Endothelial cell of umbilical vein (primary cell): ENCODE results near the gene SPEF1. TPM values are rescaled to one million over a fixed set of nuclear protein-coding genes. Genes with fewer than 3 reads are reported as not detected.

Source experiments
- BruUV-seq: library from RNA; stranded (reverse); fragments of 400-500 nt; replicated peaks from 2 replicates; lab custom pipeline; 2021; lab: Mats Ljungman, UMichigan
- CTCF ChIA-PET: fragments of 300-600, 350-600 bp; sonication (Branson Sonifier 250); formaldehyde crosslinking; loops from one replicate; lab custom pipeline; 2021; ENCODE audit warnings: antibody characterized with exemption, inconsistent platforms; lab: Charles Lee
- POLR2A ChIA-PET: fragments of 300-600, 350-600 bp; sonication (Branson Sonifier 250); formaldehyde crosslinking; loops from one replicate; lab custom pipeline; 2021; ENCODE audit warnings: antibody characterized with exemption, inconsistent platforms; lab: Charles Lee
- DNase-seq: peaks from one replicate; pipeline ENCODE4 v3.0.0-alpha.2; 2011; ENCODE audit warnings: low read depth, low spot score
- FAIRE-seq: peaks from 2 replicates; lab custom pipeline; 2011; peaks lifted over from hg19 to GRCh38; lab: Jason Lieb, UNC
- H2AFZ ChIP-seq: 2 replicates; pipeline ENCODE4 v1.6.0; 2012; ENCODE audit warnings: low read depth, low read length, control low read depth, inconsistent platforms
- H3K27ac ChIP-seq: 2 replicates; pipeline ENCODE4 v1.5.1; 2011; ENCODE audit warnings: low read depth, mild to moderate bottlenecking, control low read depth, low read length, moderate library complexity; ENCODE audit not compliant: insufficient read depth
- H3K27me3 ChIP-seq, 2 experiments: 2 replicates each; pipeline versions ENCODE4 v1.6.0 to v1.6.1; 2011; ENCODE audit warnings: low read length in 2 of 2, mixed read lengths in 1 of 2; ENCODE audit not compliant: control insufficient read depth in 2 of 2, insufficient read depth in 2 of 2
- H3K36me3 ChIP-seq, 2 experiments: 2 replicates in 1 of 2; 3 replicates in 1 of 2; pipeline ENCODE4 v1.5.1; 2011; ENCODE audit warnings: low read length in 2 of 2, mild to moderate bottlenecking in 1 of 2, moderate library complexity in 1 of 2; ENCODE audit not compliant: control insufficient read depth in 2 of 2, insufficient read depth in 2 of 2; ENCODE audit errors: extremely low read depth in 1 of 2
- H3K4me1 ChIP-seq: 3 replicates; pipeline ENCODE4 v1.5.1; 2011; ENCODE audit warnings: mild to moderate bottlenecking, low read length; ENCODE audit not compliant: control insufficient read depth, insufficient read depth; ENCODE audit errors: extremely low read depth
- H3K4me2 ChIP-seq: 2 replicates; pipeline ENCODE4 v1.6.1; 2011; ENCODE audit warnings: low read length, control low read depth, mixed read lengths; ENCODE audit not compliant: insufficient read depth
- H3K4me3 ChIP-seq, 3 experiments: fragments of 200-600 bp in 1 of 3; sonication (generic), shearing (Covaris generic) in 1 of 3; replicated peaks in 1 of 3; 2 replicates each; pipeline ENCODE4 v1.5.1; 2011 to 2016; ENCODE audit warnings: control low read depth in 3 of 3, low read length in 3 of 3, mild to moderate bottlenecking in 2 of 3, inconsistent platforms in 1 of 3, low read depth in 1 of 3, moderate library complexity in 1 of 3; ENCODE audit not compliant: insufficient read depth in 1 of 3
- H3K79me2 ChIP-seq: 2 replicates; pipeline ENCODE4 v1.6.0; 2012; ENCODE audit warnings: low read length, inconsistent platforms; ENCODE audit not compliant: control insufficient read depth, insufficient read depth
- H3K9ac ChIP-seq: replicated peaks from 2 replicates; pipeline ENCODE3; 2011; ENCODE audit warnings: low read length, control low read depth; ENCODE audit not compliant: insufficient read depth; ENCODE audit errors: extremely low read depth
- H3K9me1 ChIP-seq: replicated peaks from 3 replicates; pipeline ENCODE4 v1.6.0; 2011; ENCODE audit warnings: mild to moderate bottlenecking, low read length; ENCODE audit not compliant: control insufficient read depth, insufficient read depth; ENCODE audit errors: extremely low read depth
- H3K9me3 ChIP-seq: replicated peaks from 2 replicates; pipeline ENCODE4 v1.5.1; 2012; ENCODE audit warnings: low read length, inconsistent platforms; ENCODE audit not compliant: control insufficient read depth, insufficient read depth
- H4K20me1 ChIP-seq: replicated peaks from 2 replicates; pipeline ENCODE3; 2011; ENCODE audit warnings: mild to moderate bottlenecking, low read length; ENCODE audit not compliant: control insufficient read depth, insufficient read depth; ENCODE audit errors: extremely low read depth
- EZH2 ChIP-seq: IDR thresholded peaks from 2 replicates; pipeline ENCODE4 v1.6.1; 2012; ENCODE audit warnings: borderline replicate concordance, low read depth, mild to moderate bottlenecking, moderate library complexity, low read length, inconsistent platforms; ENCODE audit not compliant: severe bottlenecking
- FOS ChIP-seq: IDR thresholded peaks from 2 replicates; pipeline ENCODE4 v1.6.1; 2011; ENCODE audit warnings: mild to moderate bottlenecking, low read length, moderate library complexity, borderline replicate concordance; ENCODE audit not compliant: insufficient read depth
- GATA2 ChIP-seq: IDR thresholded peaks from 2 replicates; pipeline ENCODE4 v1.7.0; 2011; ENCODE audit warnings: low read depth, mild to moderate bottlenecking, moderate library complexity, mixed read lengths, low read length; ENCODE audit not compliant: insufficient read length, insufficient read depth
- JUN ChIP-seq: IDR thresholded peaks from 2 replicates; pipeline ENCODE4 v1.6.1; 2011; ENCODE audit warnings: borderline replicate concordance, low read depth; ENCODE audit not compliant: insufficient read length, insufficient read depth
- MYC ChIP-seq: IDR thresholded peaks from one replicate; pipeline ENCODE4 v1.6.1; 2011; ENCODE audit warnings: mild to moderate bottlenecking, low read depth, low read length
- POLR2A ChIP-seq: IDR thresholded peaks from 2 replicates; pipeline ENCODE4 v1.6.1; 2012; ENCODE audit warnings: low read depth, mild to moderate bottlenecking, control low read depth, low read length
- POLR2AphosphoS5 ChIP-seq: IDR thresholded peaks from 2 replicates; pipeline ENCODE4 v1.6.1; 2012; ENCODE audit warnings: low read depth, mild to moderate bottlenecking, control low read depth, low read length, moderate library complexity; ENCODE audit not compliant: insufficient read depth
- dilution Hi-C: fragments of 300-500 bp; cut with MboI; formaldehyde crosslinking; loops from one replicate; pipeline ENCODE4 v1.15.0; 2019; ENCODE audit warnings: low sequenced_read_pairs; ENCODE audit not compliant: extremely low pct_ligation_motif_present
- intact Hi-C: fragments of 100-400 bp; cut with micrococcal nuclease; formaldehyde crosslinking; loops from one replicate; pipeline ENCODE4 v1.10.0; 2022
- polyA plus RNA-seq, 4 experiments: library from polyadenylated mRNA; depleted of rRNA in 3 of 4; stranded (reverse) in 3 of 4; unstranded in 1 of 4; fragments of >200 nt; gene quantifications; 2 replicates each; pipeline versions ENCODE4 v1.2.1 to v1.2.3, GENCODE V29; 2011 to 2012; ENCODE audit warnings: missing spikeins in 1 of 4
- total RNA-seq: library from RNA; stranded (reverse); gene quantifications from 2 replicates; pipeline ENCODE4 v1.2.3, GENCODE V29; 2021
- TF ChIP-seq, protein P1 (sequence below), 2 donors: IDR thresholded peaks; 1 replicate in 1 of 2; 2 replicates in 1 of 2; pipeline ENCODE4 v1.5.1; 2011; ENCODE audit warnings: low read length in 2 of 2, mild to moderate bottlenecking in 2 of 2, moderate library complexity in 2 of 2, control low read depth in 1 of 2, inconsistent platforms in 1 of 2, low read depth in 1 of 2; ENCODE audit not compliant: insufficient read depth in 1 of 2; ENCODE audit errors: extremely low read depth in 1 of 2
- TF ChIP-seq, protein P2 (sequence below): IDR thresholded peaks from 2 replicates; pipeline ENCODE4 v1.6.1; 2011; ENCODE audit not compliant: insufficient read depth, insufficient read length

The SPEF1 gene
- total and polyA plus RNA-seq, 2 donors (not counting 3 experiments of a cell fraction or from before 2014, with no cell fraction given) = 0.07 to 0.44 TPM

- peaks cover 2 to 19% of the 10 kb centered on the region in 2 experiments for H3K36me3 ChIP-seq
- TF ChIP-seq JUN = no peak
- no peak for TF ChIP-seq FOS
- TF ChIP-seq POLR2A = no peak
- no peak for TF ChIP-seq GATA2
- no peak for TF ChIP-seq EZH2
- TF ChIP-seq POLR2AphosphoS5 = no peak
- TF ChIP-seq, protein P1, sequence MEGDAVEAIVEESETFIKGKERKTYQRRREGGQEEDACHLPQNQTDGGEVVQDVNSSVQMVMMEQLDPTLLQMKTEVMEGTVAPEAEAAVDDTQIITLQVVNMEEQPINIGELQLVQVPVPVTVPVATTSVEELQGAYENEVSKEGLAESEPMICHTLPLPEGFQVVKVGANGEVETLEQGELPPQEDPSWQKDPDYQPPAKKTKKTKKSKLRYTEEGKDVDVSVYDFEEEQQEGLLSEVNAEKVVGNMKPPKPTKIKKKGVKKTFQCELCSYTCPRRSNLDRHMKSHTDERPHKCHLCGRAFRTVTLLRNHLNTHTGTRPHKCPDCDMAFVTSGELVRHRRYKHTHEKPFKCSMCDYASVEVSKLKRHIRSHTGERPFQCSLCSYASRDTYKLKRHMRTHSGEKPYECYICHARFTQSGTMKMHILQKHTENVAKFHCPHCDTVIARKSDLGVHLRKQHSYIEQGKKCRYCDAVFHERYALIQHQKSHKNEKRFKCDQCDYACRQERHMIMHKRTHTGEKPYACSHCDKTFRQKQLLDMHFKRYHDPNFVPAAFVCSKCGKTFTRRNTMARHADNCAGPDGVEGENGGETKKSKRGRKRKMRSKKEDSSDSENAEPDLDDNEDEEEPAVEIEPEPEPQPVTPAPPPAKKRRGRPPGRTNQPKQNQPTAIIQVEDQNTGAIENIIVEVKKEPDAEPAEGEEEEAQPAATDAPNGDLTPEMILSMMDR (IDR thresholded peaks at IDR 0.05; ENCODE audit: extremely low read depth in 1 of 2, insufficient read depth in 1 of 2, low read depth in 1 of 2, low read length in 2 of 2) = no peak
- TF ChIP-seq, protein P2, sequence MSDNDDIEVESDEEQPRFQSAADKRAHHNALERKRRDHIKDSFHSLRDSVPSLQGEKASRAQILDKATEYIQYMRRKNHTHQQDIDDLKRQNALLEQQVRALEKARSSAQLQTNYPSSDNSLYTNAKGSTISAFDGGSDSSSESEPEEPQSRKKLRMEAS = no peak
- TF ChIP-seq MYC = no peak
- peaks cover 7% of the 10 kb centered on the region for H3K4me1 ChIP-seq
- H3K9me3 ChIP-seq = no peaks in the 10 kb centered on the region
- no TSS peak for BruUV-seq
- DNase-seq (no peak), FAIRE-seq (no peak)
- intact Hi-C loops (loop anchor here (2.0 kb wide), 1 partner anchor 67 kb away; the partner anchor contains the start of gene PANK2), dilution Hi-C loops (no loop called here)
- ChIA-PET CTCF (no interaction called here), POLR2A (no interaction called here)
- H3K4me2 ChIP-seq = no peak overlapping the region
- H2AFZ ChIP-seq = no peak overlapping the region
- H3K9me1 ChIP-seq = no peaks in the 10 kb centered on the region
- no peak overlapping the region for H3K27ac ChIP-seq
- H4K20me1 ChIP-seq = no peaks in the 10 kb centered on the region
- H3K79me2 ChIP-seq = peaks cover 4% of the 10 kb centered on the region
- no peaks in the 10 kb centered on the region for H3K27me3 ChIP-seq
- H3K4me3 ChIP-seq = no peak overlapping the region
- H3K9ac ChIP-seq = no peak overlapping the region
Measured at GRCh38 chr20:3821996-3822395, 40.7 kb upstream of the SPEF1 start.
